ENCODE results near the gene PREX1.

- TF ChIP-seq CTCF (IDR thresholded peaks at IDR 0.05 in 4 of 5, conservative IDR thresholded peaks at IDR 0.05 in 1 of 5): no peak
- no peak for TF ChIP-seq POLR2A (IDR thresholded peaks at IDR 0.05)
These were observed 159.8 kb downstream of the PREX1 start for GRCh38 chr20:48667889-48668413.

Measured in gastrocnemius medialis (tissue), 4 donors.